HCT116 (cell line): Measurements from ENCODE around the gene AMBRA1. TPM values are rescaled to one million over a fixed set of nuclear protein-coding genes. Genes with fewer than 3 reads are reported as not detected.

Experiments
- ATAC-seq: fragments of 200-7000 bp; cut with Tn5 transposase; 2 replicates; pipeline ENCODE4 v1.9.1; 2020; ENCODE audit warnings: mild to moderate bottlenecking, moderate library complexity
- BruUV-seq: library from RNA; stranded (reverse); fragments of 400-500 nt; replicated peaks from 2 replicates; lab custom pipeline; 2021; lab: Mats Ljungman, UMichigan
- CTCF ChIA-PET: fragments of 300-600 bp; sonication (Branson Sonifier 250); formaldehyde crosslinking; loops from one replicate; lab custom pipeline; 2021; ENCODE audit warnings: antibody characterized with exemption; lab: Charles Lee
- POLR2A ChIA-PET: fragments of 300-600, 350-600 bp; sonication (Branson Sonifier 250); formaldehyde crosslinking; loops from one replicate; lab custom pipeline; 2021; ENCODE audit warnings: antibody characterized with exemption; lab: Charles Lee
- RAD21 ChIA-PET, 2 experiments: fragments of 300-600 bp; sonication (Branson Sonifier 250); formaldehyde crosslinking; loops; one replicate each; lab custom pipeline; 2023; ENCODE audit warnings: low total read pairs in 2 of 2; ENCODE audit not compliant: uncharacterized antibody in 2 of 2, unreplicated experiment in 2 of 2, low non-redundant PET in 1 of 2; lab: Charles Lee
- DNase-seq: peaks from one replicate; pipeline ENCODE4 v3.0.0-alpha.2; 2010; ENCODE audit warnings: low read depth, low spot score
- H2AFZ ChIP-seq: fragments of 200-600 bp; shearing (Covaris generic), sonication (generic); 2 replicates; pipeline ENCODE4 v1.6.1; 2017; ENCODE audit warnings: low read depth, mixed run types, mixed read lengths, antibody characterized with exemption, low read length; ENCODE audit not compliant: poor library complexity, severe bottlenecking
- H3K27ac ChIP-seq: 2 replicates; pipeline ENCODE4 v1.5.1; 2012; ENCODE audit warnings: low read depth, low read length
- H3K27me3 ChIP-seq: fragments of 200-600 bp; sonication (generic); 2 replicates; pipeline ENCODE4 v1.6.1; 2016; ENCODE audit warnings: mixed run types, low read length, mixed read lengths; ENCODE audit not compliant: insufficient read depth
- H3K36me3 ChIP-seq, 2 experiments: fragments of 200-500 bp in 1 of 2; fragments of 200-600 bp in 1 of 2; sonication (Bioruptor generic) in 1 of 2; sonication (generic) in 1 of 2; 2 replicates each; pipeline versions ENCODE4 v1.5.1 to v1.6.1; 2014 to 2016; ENCODE audit warnings: low read length in 2 of 2, inconsistent platforms in 1 of 2, mixed read lengths in 1 of 2, mixed run types in 1 of 2; ENCODE audit not compliant: insufficient read depth in 2 of 2, control insufficient read depth in 1 of 2
- H3K4me1 ChIP-seq, 2 experiments: fragments of 200-600 bp in 1 of 2; sonication (generic) in 1 of 2; 2 replicates each; pipeline versions ENCODE4 v1.5.1 to v1.6.1; 2012 to 2017; ENCODE audit warnings: low read length in 2 of 2, inconsistent platforms in 1 of 2, mild to moderate bottlenecking in 1 of 2, mixed read lengths in 1 of 2, mixed run types in 1 of 2, moderate library complexity in 1 of 2; ENCODE audit not compliant: insufficient read depth in 2 of 2, control insufficient read depth in 1 of 2
- H3K4me2 ChIP-seq: fragments of 200-600 bp; sonication (generic); 2 replicates; pipeline ENCODE4 v1.6.1; 2017; ENCODE audit warnings: mixed run types, low read length, mixed read lengths
- H3K4me3 ChIP-seq, 2 experiments: fragments of 200-600 bp in 1 of 2; sonication (generic) in 1 of 2; replicated peaks in 1 of 2; 2 replicates each; pipeline ENCODE4 v1.5.1; 2011 to 2016; ENCODE audit warnings: low read length in 2 of 2, control low read depth in 1 of 2, low read depth in 1 of 2, mild to moderate bottlenecking in 1 of 2, mixed read lengths in 1 of 2, mixed run types in 1 of 2
- H3K79me2 ChIP-seq: fragments of 200-600 bp; sonication (generic); 2 replicates; pipeline ENCODE4 v1.6.1; 2017; ENCODE audit warnings: mild to moderate bottlenecking, mixed run types, low read length, moderate library complexity, mixed read lengths; ENCODE audit not compliant: insufficient read depth
- H3K9ac ChIP-seq: fragments of 200-600 bp; sonication (generic); 2 replicates; pipeline ENCODE4 v1.6.1; 2016; ENCODE audit warnings: low read length, mixed read lengths
- H3K9me2 ChIP-seq: fragments of 200-600 bp; sonication (generic), shearing (Covaris generic); 2 replicates; pipeline ENCODE4 v1.6.1; 2017; ENCODE audit warnings: mixed run types, mild to moderate bottlenecking, moderate library complexity; ENCODE audit not compliant: insufficient read depth
- H3K9me3 ChIP-seq, 2 experiments: fragments of 200-500 bp in 1 of 2; fragments of 200-600 bp in 1 of 2; sonication (Bioruptor generic) in 1 of 2; sonication (generic) in 1 of 2; 2 replicates each; pipeline ENCODE4 v1.6.1; 2014 to 2017; ENCODE audit warnings: low read length in 2 of 2, mixed read lengths in 2 of 2, inconsistent platforms in 1 of 2, low read depth in 1 of 2, mild to moderate bottlenecking in 1 of 2, mixed run types in 1 of 2, moderate library complexity in 1 of 2; ENCODE audit not compliant: control insufficient read depth in 1 of 2, insufficient read depth in 1 of 2
- H4K20me1 ChIP-seq: fragments of 200-600 bp; sonication (generic), shearing (Covaris generic); 2 replicates; pipeline ENCODE4 v1.6.1; 2017; ENCODE audit warnings: mixed run types, mild to moderate bottlenecking, moderate library complexity; ENCODE audit not compliant: insufficient read depth
- CBX3 ChIP-seq: IDR thresholded peaks from 2 replicates; pipeline ENCODE4 v1.6.1; 2012; ENCODE audit warnings: low read depth
- ELF1 ChIP-seq: IDR thresholded peaks from 2 replicates; pipeline ENCODE4 v1.6.1; 2012; ENCODE audit warnings: low read depth, borderline replicate concordance
- EZH2 ChIP-seq: fragments of 200-600 bp; sonication (generic); IDR thresholded peaks from 2 replicates; pipeline ENCODE4 v1.6.1; 2017; ENCODE audit warnings: antibody characterized with exemption, mixed run types
- EZH2phosphoT487 ChIP-seq: fragments of 200-600 bp; IDR thresholded peaks from 2 replicates; pipeline ENCODE4 v1.6.1; 2018; ENCODE audit warnings: antibody characterized with exemption, borderline replicate concordance
- FOSL1 ChIP-seq: IDR thresholded peaks from 2 replicates; pipeline ENCODE4 v1.6.1; 2012; ENCODE audit warnings: low read depth
- JUND ChIP-seq: IDR thresholded peaks from 2 replicates; pipeline ENCODE4 v1.6.1; 2012
- SIN3A ChIP-seq: IDR thresholded peaks from 2 replicates; pipeline ENCODE4 v1.6.1; 2012; ENCODE audit warnings: low read depth
- SP1 ChIP-seq: IDR thresholded peaks from 2 replicates; pipeline ENCODE4 v1.6.1; 2012; ENCODE audit warnings: low read depth
- TCF7L2 ChIP-seq: IDR thresholded peaks from 2 replicates; pipeline ENCODE4 v1.7.0; 2011; ENCODE audit warnings: borderline replicate concordance, inconsistent platforms; ENCODE audit not compliant: insufficient read depth, insufficient read length; ENCODE audit errors: extremely low read depth
- intact Hi-C: fragments of 100-400 bp; cut with micrococcal nuclease; formaldehyde crosslinking; loops from 2 replicates; pipeline ENCODE4 v1.10.0; 2022
- total RNA-seq: library from RNA; stranded (reverse); gene quantifications from one replicate; pipeline ENCODE4 v1.2.1, GENCODE V29; 2021; ENCODE audit not compliant: unreplicated experiment

AMBRA1 gene
- total RNA-seq, 1 experiment from 2014 or later = 22.7 TPM

DNA sequence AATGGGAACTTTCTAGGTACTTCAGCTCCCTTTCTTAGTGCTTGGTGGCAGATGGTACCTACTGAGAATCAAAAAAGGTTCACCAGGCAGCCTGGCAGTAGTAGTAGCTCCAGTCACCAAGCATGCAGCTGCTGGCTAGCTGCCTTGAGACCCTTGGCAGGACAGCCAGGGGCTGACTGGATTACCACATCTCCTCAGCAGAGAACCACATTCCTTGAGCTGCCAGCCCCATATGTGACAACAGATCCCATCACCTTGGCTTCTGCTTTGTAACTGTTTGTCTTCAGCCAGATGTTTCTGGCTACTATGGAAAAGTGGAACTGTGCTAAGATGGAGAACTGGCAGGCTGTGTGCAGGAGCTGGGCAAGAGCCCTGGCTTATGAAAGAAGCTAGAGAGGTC lies 162.6 kb downstream of the AMBRA1 start (continued):
- TF ChIP-seq TCF7L2 (no peak), ELF1 (no peak)

DNA sequence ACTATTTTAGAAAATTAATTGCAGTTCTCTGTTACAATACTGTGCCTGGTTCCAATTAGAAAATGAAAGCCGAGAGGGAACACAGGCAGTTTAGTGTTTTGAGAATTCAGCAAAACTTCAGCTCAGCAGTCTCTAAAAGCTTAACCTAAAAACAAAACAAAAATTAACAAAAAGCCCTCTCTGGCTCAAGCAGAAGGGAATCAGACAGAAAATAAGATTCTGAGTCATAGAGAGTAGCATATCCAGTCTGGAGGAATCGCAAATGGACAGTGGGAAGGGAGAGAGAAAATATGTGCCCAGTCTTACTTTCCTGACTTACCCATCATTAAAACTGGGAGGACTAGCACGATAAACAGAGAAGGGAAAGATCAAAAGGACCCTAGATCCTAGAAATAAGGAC lies 164.1 kb downstream of the AMBRA1 start:
- DNase-seq = no peak
- BruUV-seq = no TSS peak
- no peak overlapping the region for H3K27ac ChIP-seq
- RAD21 ChIA-PET = no interaction called here
- H3K4me2 ChIP-seq = no peak overlapping the region
- no peaks in the 10 kb centered on the region for H3K27me3 ChIP-seq
- H3K9me2 ChIP-seq = no peaks in the 10 kb centered on the region
- H2AFZ ChIP-seq = no peak overlapping the region
- no peak for ATAC-seq
- H3K9me3 ChIP-seq = no peaks in the 10 kb centered on the region
- H3K36me3 ChIP-seq = peaks cover 5 to 9% of the 10 kb centered on the region in 2 experiments; a peak in 2 of 4 replicates
- no peaks in the 10 kb centered on the region for H3K79me2 ChIP-seq
- no peaks in the 10 kb centered on the region for H4K20me1 ChIP-seq
- H3K4me1 ChIP-seq = no peaks in the 10 kb centered on the region
- TF ChIP-seq CBX3 (no peak), TCF7L2 (no peak), SIN3A (no peak)
- no peak overlapping the region for H3K9ac ChIP-seq
- CTCF ChIA-PET = no interaction called here
- intact Hi-C loops = no loop called here
- POLR2A ChIA-PET = no interaction called here
- no peak overlapping the region for H3K4me3 ChIP-seq

DNA sequence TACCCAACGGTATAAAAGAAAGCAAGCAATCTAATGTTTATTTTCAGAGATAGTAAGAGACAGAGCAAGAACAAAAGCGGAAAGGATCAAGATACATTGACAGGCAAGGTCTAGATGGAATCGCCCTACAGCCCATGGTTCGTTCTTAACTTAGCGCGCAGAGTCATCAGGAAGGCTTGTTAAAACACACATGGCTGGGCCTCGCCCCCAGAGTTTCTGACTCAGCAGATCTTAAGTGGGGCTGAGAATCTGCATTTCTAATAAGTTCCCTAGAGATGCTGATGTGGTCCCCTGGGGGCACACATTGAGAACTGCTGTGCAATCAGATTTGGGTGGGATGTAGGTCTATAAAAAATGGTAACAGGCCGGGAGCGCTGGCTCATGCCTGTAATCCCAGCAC lies 166.5 kb downstream of the AMBRA1 start:
- Histone ChIP-seq H3K4me3 (no peak overlapping the region), H4K20me1 (no peaks in the 10 kb centered on the region), H2AFZ (no peak overlapping the region), H3K4me2 (no peak overlapping the region), H3K4me1 (no peaks in the 10 kb centered on the region), H3K79me2 (no peaks in the 10 kb centered on the region), H3K36me3 (no peaks in the 10 kb centered on the region; a peak in 1 of 4 replicates), H3K27ac (no peak overlapping the region), H3K9me3 (no peaks in the 10 kb centered on the region), H3K9me2 (no peaks in the 10 kb centered on the region), H3K27me3 (no peaks in the 10 kb centered on the region), H3K9ac (no peak overlapping the region)
- no TSS peak for BruUV-seq
- ATAC-seq (no peak), DNase-seq (no peak)
- TF ChIP-seq JUND = no peak
- no peak for TF ChIP-seq EZH2
- no peak for TF ChIP-seq EZH2phosphoT487
- no peak for TF ChIP-seq FOSL1
- no peak for TF ChIP-seq TCF7L2
- TF ChIP-seq SP1 = no peak
- intact Hi-C loops = no loop called here
- CTCF ChIA-PET = no interaction called here
- RAD21 ChIA-PET = no interaction called here
- POLR2A ChIA-PET = no interaction called here
